GM21825 (cell line): ENCODE results near the gene ARID5B.
"Not testable (repeated sequence)": the region's sequence is repeated elsewhere in the genome, so short reads cannot be mapped to it uniquely, and the experiment has no call there.

Experiments used
- ATAC-seq: cut with Tn5 transposase; IDR thresholded peaks from one replicate; pipeline ENCODE4 v1.9.1; 2021; ENCODE audit warnings: mild to moderate bottlenecking, moderate library complexity; ENCODE audit not compliant: unreplicated experiment

Gene ARID5B, protein sequence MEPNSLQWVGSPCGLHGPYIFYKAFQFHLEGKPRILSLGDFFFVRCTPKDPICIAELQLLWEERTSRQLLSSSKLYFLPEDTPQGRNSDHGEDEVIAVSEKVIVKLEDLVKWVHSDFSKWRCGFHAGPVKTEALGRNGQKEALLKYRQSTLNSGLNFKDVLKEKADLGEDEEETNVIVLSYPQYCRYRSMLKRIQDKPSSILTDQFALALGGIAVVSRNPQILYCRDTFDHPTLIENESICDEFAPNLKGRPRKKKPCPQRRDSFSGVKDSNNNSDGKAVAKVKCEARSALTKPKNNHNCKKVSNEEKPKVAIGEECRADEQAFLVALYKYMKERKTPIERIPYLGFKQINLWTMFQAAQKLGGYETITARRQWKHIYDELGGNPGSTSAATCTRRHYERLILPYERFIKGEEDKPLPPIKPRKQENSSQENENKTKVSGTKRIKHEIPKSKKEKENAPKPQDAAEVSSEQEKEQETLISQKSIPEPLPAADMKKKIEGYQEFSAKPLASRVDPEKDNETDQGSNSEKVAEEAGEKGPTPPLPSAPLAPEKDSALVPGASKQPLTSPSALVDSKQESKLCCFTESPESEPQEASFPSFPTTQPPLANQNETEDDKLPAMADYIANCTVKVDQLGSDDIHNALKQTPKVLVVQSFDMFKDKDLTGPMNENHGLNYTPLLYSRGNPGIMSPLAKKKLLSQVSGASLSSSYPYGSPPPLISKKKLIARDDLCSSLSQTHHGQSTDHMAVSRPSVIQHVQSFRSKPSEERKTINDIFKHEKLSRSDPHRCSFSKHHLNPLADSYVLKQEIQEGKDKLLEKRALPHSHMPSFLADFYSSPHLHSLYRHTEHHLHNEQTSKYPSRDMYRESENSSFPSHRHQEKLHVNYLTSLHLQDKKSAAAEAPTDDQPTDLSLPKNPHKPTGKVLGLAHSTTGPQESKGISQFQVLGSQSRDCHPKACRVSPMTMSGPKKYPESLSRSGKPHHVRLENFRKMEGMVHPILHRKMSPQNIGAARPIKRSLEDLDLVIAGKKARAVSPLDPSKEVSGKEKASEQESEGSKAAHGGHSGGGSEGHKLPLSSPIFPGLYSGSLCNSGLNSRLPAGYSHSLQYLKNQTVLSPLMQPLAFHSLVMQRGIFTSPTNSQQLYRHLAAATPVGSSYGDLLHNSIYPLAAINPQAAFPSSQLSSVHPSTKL

GRCh38 chr10:61900829-61901792, at the start of gene ARID5B:
Gene ARID5B, plus strand, starts transcription at chr10:61901699. Its CDS starts 11 bp downstream, at chr10:61901710.
- ATAC-seq: no peak

- no peak for ATAC-seq
Observed at GRCh38 chr10:61852261-61852660, 49.2 kb upstream of the ARID5B start.

DNA sequence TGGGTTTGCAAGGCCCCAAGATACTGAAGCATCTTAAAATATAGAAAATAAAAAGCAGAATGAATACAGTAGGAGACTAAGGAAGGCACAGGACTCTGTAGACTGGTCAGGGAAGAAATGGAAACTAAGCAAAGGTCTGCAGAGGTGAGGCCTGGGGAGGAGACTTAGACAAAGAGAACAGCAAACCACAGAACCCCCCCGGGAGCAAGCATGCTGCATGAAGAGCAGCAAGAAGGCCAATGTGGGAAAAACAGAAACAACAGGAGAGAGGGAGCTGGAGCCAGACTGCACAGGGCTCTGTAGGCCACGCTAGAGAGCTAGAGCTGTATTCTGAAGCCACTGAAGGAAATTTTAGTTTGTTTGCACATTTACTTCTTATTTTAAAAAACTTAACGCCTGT, 45.7 kb upstream of the ARID5B start:
- no peak for ATAC-seq

DNA sequence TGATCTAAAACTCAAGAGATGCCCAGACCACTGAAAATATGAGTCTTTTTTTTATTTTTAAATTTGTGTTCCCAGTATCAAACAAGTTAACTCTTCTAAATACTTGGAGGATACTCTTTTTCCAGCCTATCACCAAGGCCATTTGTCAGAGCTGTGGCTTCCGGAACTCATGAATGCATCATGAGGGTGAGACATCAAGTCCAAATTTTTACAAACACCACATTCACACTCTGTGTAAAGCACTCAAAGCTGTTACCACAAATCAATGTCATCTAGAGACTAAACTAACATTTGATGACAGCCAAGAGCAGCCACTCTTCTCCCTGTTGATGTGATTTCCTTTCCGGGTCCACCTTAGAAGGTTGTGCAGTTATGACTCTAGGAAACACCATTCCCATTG, 43.8 kb upstream of the ARID5B start:
- ATAC-seq: no peak

GRCh38 chr10:61859786-61860185, 41.7 kb upstream of the ARID5B start:
- no peak for ATAC-seq

GRCh38 chr10:61860964-61861758, 40.3 kb upstream of the ARID5B start:
- no peak for ATAC-seq

DNA sequence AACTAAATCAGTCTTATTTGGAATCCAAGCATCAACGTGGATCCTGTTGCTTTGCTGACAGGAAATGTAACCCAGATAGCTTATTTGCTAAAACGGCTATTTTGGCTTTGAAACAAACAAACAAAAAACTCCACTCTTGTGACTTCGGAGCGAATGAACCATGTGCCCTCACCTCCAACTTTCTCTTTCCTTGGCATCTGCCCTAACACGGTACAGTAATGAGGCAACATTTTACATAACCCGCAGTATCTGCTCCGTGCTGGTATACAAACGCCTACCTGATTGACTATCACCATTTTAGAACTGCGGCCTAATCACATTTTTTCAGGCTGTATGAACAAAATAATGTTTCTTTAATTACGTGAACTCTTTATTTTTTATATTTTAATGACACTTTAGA, 37.5 kb upstream of the ARID5B start:
- ATAC-seq: no peak

DNA sequence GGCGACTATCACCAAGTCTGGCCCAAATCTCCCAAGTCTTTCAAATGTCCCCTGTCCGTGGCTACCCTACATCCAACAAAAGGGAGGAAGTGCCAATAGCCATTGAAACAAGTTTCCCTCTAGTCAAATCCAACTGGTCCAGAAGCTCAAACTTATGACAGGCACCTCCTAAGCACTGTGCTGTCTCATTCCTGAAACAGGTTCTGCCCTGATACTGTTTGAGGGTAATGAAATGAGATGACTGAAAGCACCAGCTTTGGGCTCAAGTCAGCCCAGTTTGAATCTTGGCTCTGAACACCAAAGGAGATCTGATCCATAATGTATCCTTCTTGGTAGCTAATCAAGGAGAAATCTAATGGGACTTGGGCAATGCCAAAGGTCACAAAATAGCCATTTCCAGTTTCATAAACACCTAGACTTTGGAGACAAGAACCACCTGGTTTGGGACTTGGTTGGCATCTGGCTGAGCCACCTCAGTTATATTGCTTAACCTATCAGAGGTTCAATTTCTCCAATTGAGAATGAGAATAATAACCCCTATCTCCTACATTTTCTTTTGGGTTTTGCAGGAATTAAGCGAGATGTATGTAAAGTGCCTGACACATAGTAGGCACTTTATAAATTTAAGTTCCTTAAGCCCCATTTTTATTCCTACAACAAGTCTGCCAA, 34.7 kb upstream of the ARID5B start:
- ATAC-seq: no peak

- not testable (repeated sequence) for ATAC-seq
Observed at GRCh38 chr10:61867374-61867773, 34.1 kb upstream of the ARID5B start.

DNA sequence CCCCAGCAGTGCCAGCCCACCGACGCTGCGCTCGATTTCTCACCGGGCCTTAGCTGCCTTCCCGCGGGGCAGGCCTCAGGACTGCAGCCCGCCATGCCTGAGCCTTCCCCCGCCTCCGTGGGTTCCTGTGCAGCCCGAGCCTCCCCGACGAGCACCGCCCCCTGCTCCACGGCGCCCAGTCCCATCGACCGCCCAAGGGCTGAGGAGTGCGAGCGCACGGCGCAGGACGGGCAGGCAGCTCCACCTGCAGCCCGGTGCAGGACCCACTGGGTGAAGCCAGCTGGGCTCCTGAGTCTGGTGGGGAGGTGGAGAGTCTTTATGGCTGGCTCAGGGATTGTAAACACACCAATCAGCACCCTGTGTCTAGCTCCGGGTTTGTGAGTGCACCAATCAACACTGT, 33.7 kb upstream of the ARID5B start:
- ATAC-seq: not testable (repeated sequence)

- no peak for ATAC-seq
Observed at GRCh38 chr10:61869041-61869675, 32.3 kb upstream of the ARID5B start.

- ATAC-seq: no peak
Observed at GRCh38 chr10:61869774-61870525, 31.5 kb upstream of the ARID5B start.

DNA sequence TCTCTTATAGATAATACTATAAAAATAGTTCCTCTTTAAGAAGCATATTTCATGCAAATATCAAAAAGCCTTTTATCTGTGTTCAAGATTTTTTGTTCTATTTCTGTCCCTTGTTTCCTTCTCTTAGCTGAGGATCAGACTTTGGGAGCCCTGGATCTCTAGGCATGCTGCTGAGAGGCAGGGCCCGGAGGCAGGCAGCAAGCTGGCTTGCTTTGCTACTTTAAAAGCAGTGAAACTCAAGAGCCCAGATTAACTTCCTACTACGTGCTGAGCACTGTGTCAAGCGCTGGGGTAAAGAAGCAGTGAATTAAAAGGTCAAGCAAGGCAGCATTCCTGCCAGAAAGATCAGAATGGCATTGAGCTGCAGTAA, 31.0 kb upstream of the ARID5B start:
- ATAC-seq: no peak

GRCh38 chr10:61871487-61871886, 30.0 kb upstream of the ARID5B start:
- ATAC-seq: no peak

DNA sequence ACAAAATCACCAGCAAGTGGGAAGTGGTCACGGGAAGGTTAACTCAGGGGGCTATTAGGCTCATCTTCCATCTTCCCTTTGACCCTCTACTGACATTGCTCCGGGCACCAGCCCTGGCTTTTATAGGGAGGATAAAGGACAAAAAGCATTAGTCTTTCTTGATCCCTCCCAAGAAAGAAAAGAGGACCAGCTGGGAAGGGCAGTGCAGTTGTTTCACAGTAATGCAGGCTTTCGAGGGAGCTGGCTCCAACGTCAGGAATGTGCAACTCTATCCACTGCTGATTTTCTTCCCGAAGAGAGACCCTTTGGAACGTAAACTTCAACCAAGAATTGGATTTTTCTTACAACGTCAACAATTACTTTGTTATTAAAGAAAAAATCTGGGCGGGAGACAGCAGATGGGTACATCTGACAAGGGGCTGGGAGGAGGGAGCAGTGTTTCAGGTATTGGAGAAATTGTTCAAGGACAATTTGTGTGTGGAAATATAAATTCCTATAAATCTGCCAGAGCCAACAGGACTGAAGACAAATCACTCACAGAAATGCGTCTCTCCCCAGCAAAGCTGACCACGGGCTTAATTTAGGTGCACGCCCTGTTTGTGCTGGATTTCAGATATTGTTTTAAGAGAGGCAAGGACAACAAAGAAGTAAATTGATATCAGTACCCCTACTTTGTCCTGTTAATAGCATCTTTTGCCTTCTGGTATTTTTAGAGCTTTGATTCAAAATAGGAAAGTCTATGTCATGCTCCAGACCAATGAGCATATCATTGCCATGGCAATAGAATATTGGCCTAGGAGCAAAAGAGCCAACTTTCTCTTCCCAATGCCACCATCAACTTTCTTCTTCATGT, 23.4 kb upstream of the ARID5B start:
- no peak for ATAC-seq

GRCh38 chr10:61878740-61879068, 22.8 kb upstream of the ARID5B start:
- no peak for ATAC-seq
